Prostate gland (tissue), 2 donors: ENCODE results near the gene ZSCAN20.

Experiments used
- CTCF ChIP-seq, 4 experiments: fragments of 200-600 bp in 2 of 4; fragments of 450-650 bp in 2 of 4; sonication (generic) in 2 of 4; IDR thresholded peaks; 1 replicate in 3 of 4; 2 replicates in 1 of 4; pipeline ENCODE4 v1.5.1; 2016 to 2019; ENCODE audit warnings: antibody characterized with exemption in 4 of 4, mild to moderate bottlenecking in 2 of 4, moderate library complexity in 2 of 4
- POLR2A ChIP-seq: fragments of 450-650 bp; IDR thresholded peaks from one replicate; pipeline ENCODE4 v1.6.1; 2016; ENCODE audit warnings: antibody characterized with exemption, mild to moderate bottlenecking
- POLR2AphosphoS5 ChIP-seq: sonication (generic); formaldehyde crosslinking; IDR thresholded peaks from one replicate; pipeline ENCODE4 v1.6.1; 2017; ENCODE audit warnings: antibody characterized with exemption

- no peak for TF ChIP-seq CTCF (IDR thresholded peaks at IDR 0.05)
- no peak for TF ChIP-seq POLR2A
- no peak for TF ChIP-seq POLR2AphosphoS5
Observed at GRCh38 chr1:33507661-33508060, 35.2 kb downstream of the ZSCAN20 start.
